Measurements from ENCODE around the gene RAB17.

RAB17 gene

DNA sequence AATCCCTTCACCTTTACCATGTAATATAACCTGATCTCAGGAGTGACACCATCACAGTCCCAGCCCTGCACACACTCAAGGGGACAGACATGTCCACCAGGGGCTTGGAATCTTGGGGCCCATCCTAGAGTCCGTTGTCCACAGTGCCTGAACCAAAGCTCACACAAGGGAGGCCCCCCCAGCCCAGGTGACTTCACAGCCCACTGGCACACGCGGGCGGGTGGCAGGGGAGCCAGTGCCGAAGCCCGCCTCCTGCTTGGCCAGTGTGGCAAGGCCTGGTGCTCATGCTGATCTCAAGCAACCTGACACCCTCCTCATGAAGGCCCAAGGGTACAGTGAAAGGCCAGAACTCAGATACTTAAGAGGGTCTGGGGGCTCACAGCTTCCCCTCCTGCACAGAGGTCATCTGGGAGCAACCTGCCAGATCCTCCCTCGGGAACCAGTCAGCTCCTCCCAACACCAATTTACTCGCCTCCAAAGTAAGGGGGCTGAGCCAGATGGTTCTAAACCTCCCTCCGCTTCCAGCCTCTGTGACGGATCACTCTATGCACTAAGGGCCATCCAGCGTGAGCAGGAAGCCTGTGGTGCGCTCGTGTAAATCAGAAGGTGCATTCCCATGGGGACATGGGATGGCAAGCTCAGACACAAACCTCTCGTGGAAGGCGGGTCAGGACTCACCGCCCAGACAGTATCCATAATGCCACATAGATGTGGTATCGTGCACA lies 3.2 kb upstream of the RAB17 start:
- H3K27me3 ChIP-seq, result peaks cover 23% of the 10 kb centered on the region
- H3K4me1 ChIP-seq (ENCODE audit: control insufficient read depth in 1 of 2, insufficient read depth in 1 of 2, low read depth in 1 of 2, low read length in 1 of 2), result no peaks in the 10 kb centered on the region
- H3K36me3 ChIP-seq, result no peaks in the 10 kb centered on the region
- TF ChIP-seq CTCF (IDR thresholded peaks at IDR 0.05), result no peak
- no peak overlapping the region for H3K27ac ChIP-seq
- H3K9me3 ChIP-seq, result no peaks in the 10 kb centered on the region
- H3K4me3 ChIP-seq (ENCODE audit: low read depth in 1 of 2, low read length in 1 of 2), result no peak overlapping the region

DNA sequence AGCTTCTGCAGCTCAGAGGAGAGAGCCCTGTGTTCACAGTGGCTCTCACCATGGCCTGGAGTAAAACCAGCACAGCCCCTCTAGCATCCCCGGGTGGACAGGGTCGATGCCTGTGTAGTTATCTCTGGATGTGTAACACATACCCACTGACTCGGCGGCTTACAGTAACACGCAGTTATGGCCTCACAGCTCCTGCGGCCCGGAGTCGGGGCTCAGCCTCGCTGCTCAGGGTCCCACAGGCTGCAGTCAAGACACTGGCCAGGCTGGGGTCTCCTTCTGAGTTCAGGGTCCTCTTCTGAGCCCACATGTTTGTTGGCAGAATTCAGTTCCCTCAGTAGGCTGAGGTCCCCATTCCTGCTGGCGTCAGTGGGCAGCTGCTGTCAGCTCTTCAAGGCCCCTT lies 2.5 kb upstream of the RAB17 start:
- Histone ChIP-seq H3K36me3 (no peaks in the 10 kb centered on the region), H3K27me3 (peaks cover 23% of the 10 kb centered on the region), H3K4me3 (ENCODE audit: low read depth in 1 of 2, low read length in 1 of 2) (no peak overlapping the region), H3K27ac (no peak overlapping the region), H3K4me1 (ENCODE audit: control insufficient read depth in 1 of 2, insufficient read depth in 1 of 2, low read depth in 1 of 2, low read length in 1 of 2) (no peaks in the 10 kb centered on the region), H3K9me3 (no peaks in the 10 kb centered on the region)
- TF ChIP-seq CTCF (IDR thresholded peaks at IDR 0.05), result no peak

GRCh38 chr2:237592425-237592980 lies 2.0 kb upstream of the RAB17 start:
- H3K4me1 ChIP-seq (ENCODE audit: control insufficient read depth in 1 of 2, insufficient read depth in 1 of 2, low read depth in 1 of 2, low read length in 1 of 2), result no peaks in the 10 kb centered on the region
- no peak for TF ChIP-seq CTCF (IDR thresholded peaks at IDR 0.05)

DNA sequence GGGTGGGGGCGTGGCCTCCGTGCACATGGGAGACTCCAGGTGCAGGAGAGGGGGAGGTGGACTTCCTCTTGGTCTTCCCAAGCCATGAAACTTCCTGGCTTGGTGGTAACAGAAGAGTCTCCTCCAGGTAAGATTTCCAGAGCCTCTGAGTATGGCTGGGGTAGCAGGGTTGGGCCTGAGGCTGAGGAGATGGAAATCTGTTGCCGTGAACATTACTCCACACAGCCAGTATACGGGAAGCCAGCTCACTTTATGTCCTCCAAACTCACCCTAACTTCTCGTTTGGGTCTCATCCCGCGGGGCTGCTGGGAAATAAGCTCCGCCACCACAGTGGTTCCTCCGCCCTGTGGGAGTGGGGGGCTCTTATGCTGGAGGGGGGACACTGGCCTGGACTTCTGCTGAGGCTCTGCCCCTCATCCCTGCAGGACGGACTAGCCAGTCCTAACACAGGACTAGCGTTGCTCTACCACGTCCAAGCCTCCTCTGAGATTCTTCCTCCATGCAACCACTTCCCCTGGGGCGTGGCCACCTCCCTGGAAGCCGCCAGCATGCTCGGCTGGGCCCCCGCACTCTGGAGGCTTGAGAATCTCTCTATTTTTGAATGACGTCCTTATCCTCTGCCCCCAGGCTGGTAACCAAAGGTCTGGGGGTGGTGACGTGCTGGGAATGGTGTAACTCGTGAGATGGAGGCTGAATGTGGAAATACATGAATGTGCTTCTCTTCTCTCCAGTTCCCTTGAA lies 777 bp upstream of the RAB17 start:
- Histone ChIP-seq H3K36me3 (no peaks in the 10 kb centered on the region), H3K27ac (no peak overlapping the region), H3K4me1 (ENCODE audit: control insufficient read depth in 1 of 2, insufficient read depth in 1 of 2, low read depth in 1 of 2, low read length in 1 of 2) (no peaks in the 10 kb centered on the region), H3K9me3 (no peaks in the 10 kb centered on the region), H3K4me3 (ENCODE audit: low read depth in 1 of 2, low read length in 1 of 2) (no peak overlapping the region), H3K27me3 (peaks cover 23% of the 10 kb centered on the region)
- TF ChIP-seq CTCF (IDR thresholded peaks at IDR 0.05), result no peak

More at GRCh38 chr2:237592425-237592980, 2.0 kb upstream of the RAB17 start:
- Histone ChIP-seq H3K27ac (no peak overlapping the region), H3K36me3 (no peaks in the 10 kb centered on the region), H3K4me3 (ENCODE audit: low read depth in 1 of 2, low read length in 1 of 2) (no peak overlapping the region), H3K9me3 (no peaks in the 10 kb centered on the region), H3K27me3 (peaks cover 23% of the 10 kb centered on the region)

- H3K27ac ChIP-seq, result no peak overlapping the region
- H3K4me3 ChIP-seq (ENCODE audit: low read depth in 1 of 2, low read length in 1 of 2), result no peak overlapping the region
- H3K36me3 ChIP-seq, result no peaks in the 10 kb centered on the region
- TF ChIP-seq CTCF (IDR thresholded peaks at IDR 0.05), result no peak
- peaks cover 23% of the 10 kb centered on the region for H3K27me3 ChIP-seq
- H3K9me3 ChIP-seq, result no peaks in the 10 kb centered on the region
- H3K4me1 ChIP-seq (ENCODE audit: control insufficient read depth in 1 of 2, insufficient read depth in 1 of 2, low read depth in 1 of 2, low read length in 1 of 2), result no peaks in the 10 kb centered on the region
Observed at GRCh38 chr2:237588044-237588696, 2.4 kb downstream of the RAB17 start.
